ENCODE measurements around the gene PEX5L. TPM values are rescaled to one million over a fixed set of nuclear protein-coding genes. Genes with fewer than 3 reads are reported as not detected.

PEX5L gene
- total RNA-seq, 1 experiment from 2014 or later: not detected

DNA sequence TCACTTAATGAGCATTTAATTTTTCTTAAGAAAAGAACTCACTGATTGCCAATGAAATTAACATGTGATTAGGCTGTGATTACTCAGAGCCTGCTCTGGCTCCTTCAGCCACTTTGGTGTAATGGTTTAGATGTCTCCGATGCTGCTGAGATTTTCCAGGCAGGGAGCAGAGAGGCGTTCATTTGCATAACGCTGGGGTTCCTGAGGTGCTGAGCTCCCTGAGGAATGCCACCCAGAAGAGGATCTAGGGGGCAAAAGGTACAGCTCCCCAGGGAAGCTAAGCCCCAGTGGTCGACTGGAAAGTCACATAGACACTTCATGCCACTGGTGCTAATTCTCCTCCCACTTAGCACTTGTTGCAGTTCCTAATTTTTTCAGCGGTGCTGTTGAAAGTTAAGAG, 264.4 kb downstream of the PEX5L start:
- DNase-seq (ENCODE audit: low read depth): no peak

DNA sequence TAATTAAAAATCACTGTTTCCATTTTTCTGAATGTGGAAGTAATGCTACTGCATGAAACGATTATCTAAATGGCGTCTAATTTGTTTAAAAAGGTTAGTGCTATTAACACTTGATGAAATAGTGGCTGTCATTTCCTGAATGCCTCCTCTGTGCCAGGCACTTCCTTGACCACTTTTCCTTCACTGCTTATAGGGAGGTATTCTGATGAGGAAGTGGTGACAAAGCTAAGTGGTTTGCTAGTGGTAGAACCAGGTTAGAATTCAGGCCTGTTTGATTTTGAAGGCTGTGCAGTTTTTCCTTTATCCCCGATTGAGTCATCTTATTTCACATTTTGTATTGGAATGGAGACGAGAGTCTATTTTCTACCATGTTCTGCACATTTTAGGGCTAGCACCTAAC, 264.9 kb downstream of the PEX5L start:
- no peak for DNase-seq (ENCODE audit: low read depth)

DNA sequence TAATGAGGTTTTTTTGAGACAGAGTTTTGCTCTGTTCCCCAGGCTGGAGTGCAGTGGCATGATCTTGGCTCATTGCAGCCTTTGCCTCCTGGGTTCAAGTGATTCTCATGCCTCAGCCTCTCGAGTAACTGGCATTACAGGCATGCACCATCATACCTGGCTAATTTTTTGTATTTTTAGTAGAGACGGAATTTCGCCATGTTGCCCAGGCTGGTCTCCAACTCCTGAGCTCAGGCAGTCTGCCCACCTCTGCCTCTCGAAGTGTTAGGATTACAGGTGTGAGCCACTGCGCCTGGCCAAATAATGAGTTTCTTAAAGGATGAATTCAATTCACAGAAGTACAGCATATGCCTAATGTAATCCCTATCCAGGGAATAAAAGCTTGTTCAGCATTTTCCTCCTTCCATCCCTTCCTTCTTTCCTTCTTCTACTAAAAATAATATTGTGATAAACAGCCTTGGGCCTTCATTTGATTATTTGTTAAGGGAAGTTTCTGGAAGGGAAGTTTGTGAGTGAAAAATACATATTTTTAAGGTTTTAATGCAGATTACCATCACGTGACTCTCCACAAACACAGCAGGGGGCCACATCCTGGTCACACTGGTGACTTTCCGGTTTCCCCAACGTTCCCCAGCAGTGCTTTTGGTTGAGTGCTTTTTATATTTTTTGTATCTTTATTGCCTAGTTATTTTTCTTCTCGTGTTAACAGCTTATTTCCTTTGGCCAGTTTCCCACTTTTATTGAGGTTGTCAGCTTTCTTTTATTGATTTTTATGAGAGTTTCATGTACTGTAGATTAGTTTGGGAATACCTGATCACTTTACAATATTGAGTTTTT, 267.1 kb downstream of the PEX5L start:
- DNase-seq (ENCODE audit: low read depth): no peak

DNA sequence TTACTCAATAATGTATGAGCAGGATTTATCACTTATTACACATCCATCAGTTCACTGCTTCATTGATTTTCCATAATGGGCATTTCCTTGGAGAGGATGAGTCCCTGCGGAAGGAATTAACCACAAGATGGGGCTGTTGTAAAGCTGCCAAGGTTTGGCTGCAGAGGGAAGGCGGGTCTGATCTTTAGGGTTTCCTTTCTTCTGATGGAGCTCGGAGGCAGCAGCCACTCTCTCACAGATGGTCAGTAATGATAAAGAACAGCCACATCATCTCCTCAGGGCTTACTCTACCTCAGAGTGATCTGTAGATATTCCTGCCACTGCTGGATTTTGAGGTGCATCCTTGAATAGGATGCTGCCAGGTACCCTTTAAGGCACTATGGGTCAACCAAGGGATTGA, 268.7 kb downstream of the PEX5L start:
- DNase-seq (ENCODE audit: low read depth): peak; percentile 72

DNA sequence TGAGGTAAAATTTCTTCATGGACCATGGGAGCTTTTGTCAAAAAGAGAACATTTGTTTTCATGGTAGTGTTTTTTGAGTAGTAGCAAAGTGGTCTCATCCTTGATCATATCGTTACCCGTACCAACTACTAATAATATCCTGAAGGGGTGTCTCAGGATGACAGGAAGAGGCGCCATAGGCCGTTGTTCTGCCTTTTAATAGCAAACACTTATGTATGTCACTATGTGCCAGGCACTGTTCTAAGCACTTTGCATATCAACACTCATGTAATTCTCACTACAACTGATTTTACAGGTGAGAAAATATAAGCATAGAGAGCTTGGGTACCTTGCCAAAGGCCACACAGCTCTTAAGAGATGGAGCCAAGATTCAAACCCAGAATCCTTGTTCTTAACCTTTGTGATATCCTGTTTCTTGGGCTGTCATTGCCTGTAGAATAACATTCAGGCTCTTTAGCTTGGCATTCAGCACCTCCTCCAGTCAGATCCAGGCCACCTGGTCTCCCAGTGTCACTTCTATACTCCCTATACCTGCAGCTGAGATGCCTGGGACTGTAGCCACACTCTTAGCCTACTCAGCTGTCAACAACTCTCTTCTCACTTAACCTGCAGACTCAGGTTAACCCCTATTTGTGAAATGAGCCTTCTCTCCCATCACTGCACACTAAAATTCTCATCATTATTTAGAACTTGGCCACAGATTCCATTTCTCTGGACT, 270.2 kb downstream of the PEX5L start:
- DNase-seq (ENCODE audit: low read depth): no peak

DNA sequence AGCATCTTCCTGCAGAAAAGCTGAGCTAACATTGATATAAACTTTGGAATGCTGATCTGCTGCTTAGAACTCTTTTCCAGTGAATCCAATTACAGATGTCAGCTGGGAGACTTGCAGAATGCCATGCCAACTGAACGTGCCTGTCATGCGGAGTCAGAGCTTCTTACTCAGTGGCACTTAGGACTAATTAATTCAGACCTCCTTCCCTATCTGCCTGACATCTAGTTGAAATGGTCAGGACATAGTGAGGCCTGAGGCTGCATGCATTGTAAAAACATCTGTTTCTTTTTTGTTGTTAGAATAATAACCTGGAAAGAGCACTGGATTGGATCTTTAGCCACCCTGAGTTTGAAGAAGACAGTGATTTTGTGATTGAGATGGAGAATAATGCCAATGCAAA, 271.3 kb downstream of the PEX5L start:
- no peak for DNase-seq (ENCODE audit: low read depth)

DNA sequence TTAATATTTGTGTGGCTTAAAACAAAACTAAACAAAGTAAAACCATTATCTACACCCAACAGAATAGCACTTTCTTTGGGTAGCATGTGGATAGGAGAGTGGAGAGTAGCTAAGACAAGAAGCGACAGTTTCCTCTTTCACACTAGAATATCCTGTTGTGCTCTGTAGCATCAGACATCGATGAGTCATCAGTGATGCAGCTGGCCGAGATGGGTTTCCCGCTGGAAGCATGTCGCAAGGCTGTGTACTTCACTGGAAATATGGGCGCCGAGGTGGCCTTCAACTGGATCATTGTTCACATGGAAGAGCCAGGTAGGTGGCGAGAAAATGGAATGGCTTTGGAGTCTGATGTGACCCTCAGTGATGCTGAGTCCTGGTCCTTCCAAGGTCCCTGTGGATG, 275.8 kb downstream of the PEX5L start:
- peak; percentile 86 for DNase-seq (ENCODE audit: low read depth)

DNA sequence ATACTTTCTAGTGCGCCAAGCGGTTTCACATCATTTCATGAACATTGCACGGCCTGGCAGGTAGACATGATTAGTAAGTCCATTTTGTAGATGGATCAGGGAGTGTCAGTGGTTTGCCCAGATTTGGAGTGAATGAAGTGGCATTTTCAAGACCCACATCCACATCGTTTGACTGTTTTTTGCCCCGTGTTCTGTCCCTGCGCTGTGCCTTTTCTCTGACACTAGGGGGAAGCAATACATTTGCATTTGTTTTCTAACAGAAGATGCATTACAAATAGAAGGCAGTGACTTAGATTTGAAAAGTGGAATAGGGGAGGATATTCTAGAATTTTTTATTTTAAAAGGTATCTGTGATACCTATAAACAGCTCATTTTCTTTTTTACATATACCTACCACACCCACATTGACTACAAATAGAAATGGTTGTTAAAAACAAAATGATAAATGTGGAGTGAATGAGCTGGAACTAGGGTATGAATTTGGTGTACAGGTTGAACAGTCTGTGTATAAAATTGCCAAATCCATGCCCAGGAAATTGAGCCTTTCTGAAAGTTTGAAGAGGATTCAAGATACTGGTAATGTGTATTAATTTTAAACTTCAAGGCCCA, 285.9 kb downstream of the PEX5L start:
- DNase-seq (ENCODE audit: low read depth): peak; percentile 26

DNA sequence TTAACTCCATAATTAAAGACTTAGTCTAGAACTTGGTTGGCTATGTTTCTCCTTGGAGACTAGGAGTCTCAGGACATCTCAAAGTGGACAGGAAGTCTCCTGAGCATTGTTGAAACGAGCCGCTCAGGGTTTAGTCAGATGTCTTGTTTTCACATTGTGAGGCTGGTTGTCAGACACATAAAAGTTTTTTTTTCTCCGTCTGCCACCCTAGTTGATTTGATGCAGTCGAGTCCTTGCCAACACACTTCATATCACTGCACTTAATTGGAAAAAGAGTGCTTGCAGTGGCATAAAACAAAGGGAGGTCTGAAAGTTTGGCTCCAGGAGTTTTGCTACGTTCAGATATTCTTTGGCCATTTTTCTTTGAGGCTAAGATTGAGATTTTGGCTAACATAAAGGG, 291.0 kb downstream of the PEX5L start:
- no peak for DNase-seq (ENCODE audit: low read depth)

DNA sequence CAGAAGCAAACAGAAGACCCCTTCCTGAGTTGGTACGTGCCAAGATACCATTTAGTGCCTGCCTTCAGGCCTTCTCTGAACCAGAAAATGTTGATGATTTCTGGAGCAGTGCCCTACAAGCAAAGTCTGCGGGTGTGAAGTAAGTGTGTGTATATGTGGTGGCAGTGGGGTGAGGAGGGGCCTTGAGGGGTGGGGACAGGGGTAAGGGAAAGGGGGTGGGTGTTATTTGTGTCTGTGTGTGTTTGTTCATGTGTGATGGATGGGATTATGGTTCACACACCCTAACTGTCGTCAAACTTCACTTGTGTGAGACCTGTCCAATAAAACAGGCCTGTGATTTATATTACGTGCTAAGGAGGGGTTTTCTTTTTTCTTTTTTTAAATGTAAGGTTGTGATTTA, 291.7 kb downstream of the PEX5L start:
- no peak for DNase-seq (ENCODE audit: low read depth)

Measured in RPMI7951 (cell line).